PFSK-1 (cell line): Measurements from ENCODE around the gene WNT6.

Experiments used
- POLR2AphosphoS5 ChIP-seq: IDR thresholded peaks from 2 replicates; pipeline ENCODE4 v1.6.1; 2012; ENCODE audit warnings: low read depth, mild to moderate bottlenecking, control low read depth, low read length, moderate library complexity
- REST ChIP-seq, 2 experiments: IDR thresholded peaks; 2 replicates each; pipeline versions ENCODE4 v1.6.1 to v1.8.0; 2011 to 2012; ENCODE audit warnings: low read depth in 2 of 2, low read length in 2 of 2, control low read depth in 1 of 2, inconsistent platforms in 1 of 2, mild to moderate bottlenecking in 1 of 2, moderate library complexity in 1 of 2; ENCODE audit not compliant: insufficient read depth in 1 of 2
- SIN3A ChIP-seq: IDR thresholded peaks from 2 replicates; pipeline ENCODE4 v1.6.1; 2012; ENCODE audit warnings: mild to moderate bottlenecking, low read length, moderate library complexity, borderline replicate concordance; ENCODE audit not compliant: insufficient read depth

GRCh38 chr2:218816561-218817011 is 43.0 kb upstream of the WNT6 start:
- TF ChIP-seq REST (IDR thresholded peaks at IDR 0.05; ENCODE audit: insufficient read depth in 1 of 2, low read depth in 2 of 2, low read length in 2 of 2) (no peak), POLR2AphosphoS5 (no peak), SIN3A (no peak)
